Measurements from ENCODE around the gene RTN4R.

DNA sequence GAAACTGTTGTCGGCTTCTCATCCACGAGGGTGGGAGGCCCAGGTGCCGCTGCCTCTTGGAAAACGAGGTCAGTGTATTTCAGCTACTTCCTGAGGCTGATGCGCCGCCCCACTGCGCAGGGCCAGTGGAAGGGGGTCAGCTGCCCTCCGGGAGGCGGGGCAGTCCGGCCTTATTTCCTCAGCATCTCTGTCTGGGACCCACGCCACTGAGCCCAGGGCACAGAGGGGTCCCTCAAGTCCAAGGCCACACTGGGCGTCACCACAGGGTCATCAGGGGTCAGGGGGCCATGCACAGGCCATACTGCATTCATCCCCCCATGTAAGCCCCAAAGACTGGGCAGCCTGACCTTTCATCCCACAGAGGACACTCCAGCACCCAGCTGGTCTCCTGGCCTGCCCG is 12.1 kb downstream of the RTN4R start:
- no peak for TF ChIP-seq BHLHE40 (IDR thresholded peaks at IDR 0.05; ENCODE audit: borderline replicate concordance)
- TF ChIP-seq NFRKB (IDR thresholded peaks at IDR 0.05) = no peak

All from HEK293T (cell line).